ENCODE measurements around the gene CRTAC1.

DNA sequence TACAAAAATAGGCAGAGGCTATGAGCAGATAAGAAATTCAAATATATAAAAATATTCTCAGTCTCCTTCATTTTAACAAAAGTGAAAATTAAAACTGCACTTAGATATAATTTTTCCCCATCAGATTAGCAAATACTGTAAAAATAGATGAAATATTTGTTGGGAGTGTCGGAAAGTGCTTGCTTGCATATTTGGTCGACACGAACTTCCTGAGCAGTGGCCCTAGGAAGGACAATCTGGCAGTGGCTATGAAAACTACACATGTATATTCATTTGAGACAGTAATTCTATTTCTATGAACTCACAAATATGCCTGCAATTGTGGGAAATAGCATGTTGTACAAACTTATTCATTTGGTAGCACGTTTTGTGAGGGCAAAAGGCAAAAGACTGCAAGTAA lies 99.4 kb downstream of the CRTAC1 start:
- TF ChIP-seq, protein P1, sequence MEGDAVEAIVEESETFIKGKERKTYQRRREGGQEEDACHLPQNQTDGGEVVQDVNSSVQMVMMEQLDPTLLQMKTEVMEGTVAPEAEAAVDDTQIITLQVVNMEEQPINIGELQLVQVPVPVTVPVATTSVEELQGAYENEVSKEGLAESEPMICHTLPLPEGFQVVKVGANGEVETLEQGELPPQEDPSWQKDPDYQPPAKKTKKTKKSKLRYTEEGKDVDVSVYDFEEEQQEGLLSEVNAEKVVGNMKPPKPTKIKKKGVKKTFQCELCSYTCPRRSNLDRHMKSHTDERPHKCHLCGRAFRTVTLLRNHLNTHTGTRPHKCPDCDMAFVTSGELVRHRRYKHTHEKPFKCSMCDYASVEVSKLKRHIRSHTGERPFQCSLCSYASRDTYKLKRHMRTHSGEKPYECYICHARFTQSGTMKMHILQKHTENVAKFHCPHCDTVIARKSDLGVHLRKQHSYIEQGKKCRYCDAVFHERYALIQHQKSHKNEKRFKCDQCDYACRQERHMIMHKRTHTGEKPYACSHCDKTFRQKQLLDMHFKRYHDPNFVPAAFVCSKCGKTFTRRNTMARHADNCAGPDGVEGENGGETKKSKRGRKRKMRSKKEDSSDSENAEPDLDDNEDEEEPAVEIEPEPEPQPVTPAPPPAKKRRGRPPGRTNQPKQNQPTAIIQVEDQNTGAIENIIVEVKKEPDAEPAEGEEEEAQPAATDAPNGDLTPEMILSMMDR (IDR thresholded peaks at IDR 0.05) = no peak
- no peak for TF ChIP-seq POLR2A (IDR thresholded peaks at IDR 0.05)

Data from lower leg skin (tissue), 3 donors.